SU-DHL-6 (cell line): ENCODE data around the gene ECHDC1.

Source experiments
- CTCF ChIP-seq: fragments of 200-600 bp; sonication (generic); IDR thresholded peaks from one replicate; pipeline ENCODE4 v1.5.1; 2017; ENCODE audit warnings: antibody characterized with exemption, mild to moderate bottlenecking, low read length, moderate library complexity; ENCODE audit not compliant: insufficient read depth, poor library complexity, severe bottlenecking
- EZH2phosphoT487 ChIP-seq: fragments of 200-600 bp; sonication (generic), shearing (Covaris generic); conservative IDR thresholded peaks from 2 replicates; pipeline ENCODE4 v1.6.1; 2018; ENCODE audit warnings: mild to moderate bottlenecking, antibody characterized with exemption, low read length, moderate library complexity, mixed read lengths

GRCh38 chr6:127385668-127386430 is 42.4 kb upstream of the ECHDC1 start:
- TF ChIP-seq CTCF: no peak
- no peak for TF ChIP-seq EZH2phosphoT487
